GM18873 (cell line): ENCODE measurements around the gene KRIT1.

Source experiments
- ATAC-seq: cut with Tn5 transposase; IDR thresholded peaks from one replicate; pipeline ENCODE4 v1.9.1; 2021; ENCODE audit warnings: mild to moderate bottlenecking, moderate library complexity, moderate number of reproducible peaks; ENCODE audit not compliant: unreplicated experiment, low FRiP score

The KRIT1 gene

DNA sequence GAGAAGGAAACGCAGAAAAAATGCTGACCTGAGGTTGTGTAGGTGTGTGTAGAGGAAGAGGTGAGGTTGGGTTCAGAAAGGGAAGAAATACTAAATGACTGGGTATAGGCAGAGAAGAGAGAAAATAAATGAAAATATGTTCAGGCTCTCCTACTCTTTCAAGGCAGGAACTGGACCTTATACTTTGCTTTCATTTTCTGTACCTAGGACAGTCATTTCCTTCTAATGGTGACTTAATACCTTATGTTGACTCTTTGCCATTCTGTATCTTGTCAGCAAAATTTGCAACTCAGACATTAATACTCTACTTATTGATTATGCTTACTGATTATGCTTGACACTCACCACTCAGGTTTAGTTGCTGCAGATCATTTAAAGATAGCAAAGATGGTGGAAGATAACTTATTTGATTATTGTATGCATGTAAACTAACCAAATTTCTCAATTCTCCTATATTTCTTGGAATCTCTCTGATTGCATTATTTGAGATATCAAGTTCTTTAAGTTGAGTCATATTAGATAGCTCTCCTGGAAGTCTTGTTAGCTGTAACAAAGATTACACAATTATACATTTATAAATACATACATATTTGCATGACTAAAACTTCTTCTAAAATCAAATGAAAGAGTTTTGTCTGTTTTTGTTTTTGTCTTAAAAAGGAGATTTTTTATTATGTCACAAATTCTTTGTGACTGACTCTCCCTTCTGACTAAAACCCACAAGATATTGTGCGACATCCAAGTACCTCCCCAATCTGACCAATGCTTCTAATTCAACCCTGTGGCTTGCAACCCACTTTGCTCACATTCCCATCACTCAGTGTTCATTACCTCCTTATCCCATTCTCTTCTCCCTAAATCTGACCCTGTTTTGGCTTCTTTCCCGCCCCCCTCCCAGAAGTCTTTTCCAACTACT lies 86.8 kb downstream of the KRIT1 start:
- ATAC-seq: no peak

DNA sequence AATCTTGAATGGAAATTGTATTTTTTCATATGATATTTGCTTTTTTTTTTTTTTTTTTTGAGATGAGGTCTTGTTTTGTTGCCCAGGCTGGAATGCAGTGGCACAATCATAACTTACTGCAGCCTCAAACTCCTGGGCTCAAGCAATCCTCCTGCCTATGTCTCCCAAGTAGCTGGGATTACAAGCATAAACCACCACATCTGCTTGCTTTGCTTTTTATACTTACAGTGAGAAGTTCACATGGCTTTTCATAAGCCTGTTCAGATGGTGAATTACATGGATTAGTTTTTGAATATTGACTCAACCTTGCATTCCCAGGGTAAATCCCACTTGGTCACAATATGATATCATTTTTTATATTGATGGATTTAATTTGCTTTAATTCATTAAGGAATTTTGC lies 88.7 kb downstream of the KRIT1 start:
- no peak for ATAC-seq

DNA sequence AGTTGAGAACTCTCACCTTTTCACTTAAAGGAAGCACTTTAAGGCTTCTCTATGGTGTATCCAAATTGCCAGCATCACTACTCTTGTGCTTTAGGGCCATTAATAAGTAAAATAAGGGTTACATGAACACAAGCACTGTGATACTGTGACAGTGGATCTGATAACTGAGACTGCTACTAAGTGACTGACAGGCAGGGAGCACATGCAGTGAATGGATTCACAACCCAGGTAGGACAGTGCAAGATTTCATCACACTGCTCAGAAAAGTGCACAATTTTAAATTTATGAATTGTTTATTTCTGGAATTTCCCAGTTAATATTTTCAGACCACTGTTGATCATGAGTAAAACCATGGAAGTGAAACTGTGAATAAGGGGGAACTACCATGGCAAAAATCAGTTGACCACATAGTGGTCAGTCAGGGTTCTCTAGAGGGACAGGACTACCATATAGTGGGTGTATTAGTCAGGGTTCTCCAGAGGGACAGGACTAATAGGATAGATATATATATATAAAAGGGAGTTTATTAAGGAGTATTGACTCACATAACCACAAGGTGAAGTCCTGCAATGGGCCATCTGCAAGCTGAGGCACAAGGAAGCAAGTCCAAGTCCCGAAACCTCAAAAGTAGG lies 90.5 kb downstream of the KRIT1 start:
- ATAC-seq: no peak

GRCh38 chr7:92150450-92151017 lies 95.2 kb downstream of the KRIT1 start:
- no peak for ATAC-seq

GRCh38 chr7:92149736-92150239 lies 95.9 kb downstream of the KRIT1 start:
- no peak for ATAC-seq
